Endometrial microvascular endothelial cells (primary cell): ENCODE data around the gene MTNR1B. TPM values are rescaled to one million over a fixed set of nuclear protein-coding genes. Genes with fewer than 3 reads are reported as not detected.

ENCODE experiments used
- in situ Hi-C: cut with HindIII; loops from 2 replicates; pipeline ENCODE4 v1.10.0; 2017; ENCODE audit warnings: low sequenced_read_pairs, low pct_unique_long_range_greater_than_20kb; ENCODE audit errors: inconsistent ontology term
- total RNA-seq: library from RNA; depleted of rRNA; stranded (reverse); fragments of >200 nt; gene quantifications from one replicate; pipeline ENCODE4 v1.2.3, GENCODE V29; 2015; ENCODE audit errors: inconsistent ontology term

Gene MTNR1B
- total RNA-seq, 1 donor from 2014 or later = not detected

DNA sequence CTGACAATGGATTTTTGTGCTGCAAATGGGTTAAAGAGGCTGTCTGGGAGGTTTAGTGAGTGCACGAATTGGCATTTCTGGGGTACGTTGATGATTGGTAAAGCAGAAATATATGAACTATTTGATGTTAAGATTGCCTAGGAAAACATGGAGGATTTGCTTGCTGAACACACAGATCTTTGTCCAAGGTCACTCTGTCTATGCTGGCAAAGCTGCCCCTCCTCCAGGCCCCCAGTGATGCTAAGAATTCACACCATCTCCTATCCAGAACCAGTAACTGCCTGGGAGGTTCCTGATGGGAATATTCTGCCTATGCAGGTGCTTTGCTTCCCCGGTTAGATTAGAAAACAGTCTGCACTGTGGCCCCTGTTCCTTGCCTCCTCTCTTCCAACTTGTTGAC lies 5.8 kb downstream of the MTNR1B start:
- in situ Hi-C loops = no loop called here

DNA sequence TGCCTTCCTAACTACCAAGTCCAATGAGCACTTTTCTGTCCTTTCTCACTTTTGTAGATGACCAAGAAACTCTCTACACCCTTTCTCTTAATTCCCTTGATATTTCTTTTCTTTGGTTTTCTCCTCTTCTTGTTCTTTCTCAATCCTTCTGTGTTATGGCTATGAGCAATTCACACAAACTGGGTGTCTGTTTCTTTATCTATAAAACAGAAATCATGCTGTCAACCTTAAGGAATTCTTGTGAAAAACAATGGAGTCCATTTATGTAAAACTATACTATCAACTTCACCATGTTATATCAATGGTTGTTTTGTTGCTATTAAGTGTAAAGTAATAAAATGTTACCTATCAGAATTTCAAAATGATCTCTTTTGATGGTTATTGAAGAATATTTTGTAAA lies 7.2 kb downstream of the MTNR1B start:
- in situ Hi-C loops = no loop called here

GRCh38 chr11:92977401-92977800 lies 8.0 kb downstream of the MTNR1B start:
- in situ Hi-C loops = no loop called here

DNA sequence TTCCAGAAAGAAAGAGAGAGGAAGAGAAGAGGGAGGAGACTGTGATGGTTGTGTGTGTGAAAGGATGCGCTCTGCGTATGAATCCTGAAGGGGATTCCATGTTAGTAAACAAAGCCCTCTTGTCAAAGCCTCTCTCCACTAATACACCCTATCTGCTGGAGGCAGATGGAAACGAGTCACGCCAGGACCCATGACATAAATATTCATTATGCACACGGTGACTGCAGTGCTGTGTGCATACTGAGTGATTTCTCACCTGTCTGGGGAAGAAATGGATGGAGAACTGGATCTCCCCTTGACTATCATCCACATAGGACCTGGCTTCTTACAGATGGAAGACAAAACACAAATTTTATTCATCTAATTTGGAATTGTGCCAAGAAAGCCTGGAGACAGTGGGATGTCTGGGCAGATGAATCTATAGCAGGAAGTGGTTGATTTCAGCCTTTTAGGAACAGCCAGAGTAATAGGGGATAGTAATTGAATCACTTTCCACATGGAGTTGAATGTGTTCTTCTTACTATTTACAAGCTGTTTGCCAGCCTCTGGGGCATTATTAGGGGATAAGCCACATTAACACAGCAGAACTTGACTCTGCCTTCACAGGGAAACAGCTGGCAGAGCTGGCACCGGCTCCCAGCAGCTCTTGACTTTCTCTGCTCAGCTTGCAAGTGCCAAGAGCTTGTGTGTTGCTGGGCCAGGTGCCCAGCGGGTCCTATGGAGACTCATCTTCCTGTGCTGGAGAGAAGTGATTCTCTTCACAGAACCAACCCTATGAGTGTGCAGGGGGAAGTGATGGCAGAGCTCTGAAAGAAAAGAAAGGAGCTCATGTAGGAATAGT lies 9.0 kb downstream of the MTNR1B start:
- in situ Hi-C loops = no loop called here

DNA sequence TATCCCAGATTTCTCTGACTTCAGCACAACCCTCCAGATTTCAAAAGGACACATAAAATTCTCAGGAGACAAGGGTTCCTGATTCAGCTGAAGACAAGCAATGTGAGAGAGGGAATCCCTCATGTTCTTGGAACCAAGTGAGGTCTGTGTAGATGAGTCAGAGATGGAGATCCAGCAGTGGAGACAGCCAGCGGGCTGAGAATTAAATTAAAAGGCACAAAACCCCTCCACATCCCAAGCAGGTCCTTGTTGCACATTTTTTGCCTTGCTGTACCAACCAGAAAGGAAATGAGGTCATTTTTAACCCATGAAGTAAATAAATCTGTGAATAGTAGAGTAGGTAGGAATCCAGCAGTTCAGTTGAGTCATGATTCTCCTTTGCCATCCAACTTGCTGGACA lies 9.7 kb downstream of the MTNR1B start:
- in situ Hi-C loops = no loop called here

DNA sequence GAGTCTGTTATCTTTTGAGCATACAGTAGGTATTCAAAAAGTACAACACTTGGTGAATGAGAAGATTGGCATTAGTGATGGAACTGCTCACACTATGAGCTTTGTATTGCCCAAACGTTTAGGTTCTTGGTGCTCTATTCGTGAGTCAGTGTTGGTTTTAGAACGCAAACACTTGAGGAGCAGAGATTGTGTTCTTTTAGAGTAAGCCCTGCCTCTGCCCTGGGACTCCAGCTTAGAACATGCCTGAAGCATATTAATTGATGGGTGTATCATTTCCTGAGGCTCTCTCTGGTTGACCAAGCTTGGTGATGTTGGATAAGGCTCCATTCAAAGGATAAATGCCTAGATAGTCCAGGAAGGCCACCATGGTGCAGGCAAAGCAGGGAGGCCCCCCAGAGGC lies 10.9 kb downstream of the MTNR1B start:
- in situ Hi-C loops = no loop called here

GRCh38 chr11:92981508-92982043 lies 12.1 kb downstream of the MTNR1B start:
- in situ Hi-C loops = no loop called here

DNA sequence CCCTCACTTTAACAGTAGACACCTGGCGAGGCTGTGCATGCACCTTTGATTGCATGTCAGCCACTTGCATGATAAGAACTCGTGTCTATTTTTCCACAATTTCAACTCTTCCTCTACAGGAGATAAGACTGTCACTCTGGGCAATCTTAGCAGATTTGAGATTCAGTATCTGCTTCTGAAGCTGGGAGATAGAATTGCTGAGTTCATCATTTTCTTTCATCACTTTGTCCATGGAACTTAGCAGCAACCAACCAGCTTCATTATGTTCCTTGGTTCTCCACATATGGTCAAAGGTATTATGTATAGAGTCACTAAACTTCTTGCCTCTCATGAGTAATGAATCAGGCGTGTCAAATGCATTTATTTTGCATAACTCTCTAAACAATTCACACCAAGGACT lies 17.1 kb downstream of the MTNR1B start:
- in situ Hi-C loops = no loop called here

DNA sequence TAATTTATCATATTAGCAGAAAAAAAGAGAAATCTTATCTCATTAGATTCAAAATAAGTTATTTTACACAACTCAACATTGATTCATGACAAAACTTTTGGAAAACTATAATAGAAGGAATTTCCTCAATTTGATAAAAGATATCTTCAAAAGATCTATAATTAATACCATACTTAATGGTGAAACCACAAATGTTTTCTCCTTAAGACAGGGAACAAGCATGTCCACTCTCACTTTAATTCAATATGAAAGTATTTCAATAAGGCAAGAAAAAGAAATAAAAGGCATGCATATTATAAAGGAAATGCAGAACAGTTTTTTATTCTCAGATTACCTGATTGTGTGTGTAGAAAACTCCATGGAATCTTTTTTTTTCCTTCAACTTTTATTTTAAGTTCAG lies 23.6 kb downstream of the MTNR1B start:
- in situ Hi-C loops = no loop called here

DNA sequence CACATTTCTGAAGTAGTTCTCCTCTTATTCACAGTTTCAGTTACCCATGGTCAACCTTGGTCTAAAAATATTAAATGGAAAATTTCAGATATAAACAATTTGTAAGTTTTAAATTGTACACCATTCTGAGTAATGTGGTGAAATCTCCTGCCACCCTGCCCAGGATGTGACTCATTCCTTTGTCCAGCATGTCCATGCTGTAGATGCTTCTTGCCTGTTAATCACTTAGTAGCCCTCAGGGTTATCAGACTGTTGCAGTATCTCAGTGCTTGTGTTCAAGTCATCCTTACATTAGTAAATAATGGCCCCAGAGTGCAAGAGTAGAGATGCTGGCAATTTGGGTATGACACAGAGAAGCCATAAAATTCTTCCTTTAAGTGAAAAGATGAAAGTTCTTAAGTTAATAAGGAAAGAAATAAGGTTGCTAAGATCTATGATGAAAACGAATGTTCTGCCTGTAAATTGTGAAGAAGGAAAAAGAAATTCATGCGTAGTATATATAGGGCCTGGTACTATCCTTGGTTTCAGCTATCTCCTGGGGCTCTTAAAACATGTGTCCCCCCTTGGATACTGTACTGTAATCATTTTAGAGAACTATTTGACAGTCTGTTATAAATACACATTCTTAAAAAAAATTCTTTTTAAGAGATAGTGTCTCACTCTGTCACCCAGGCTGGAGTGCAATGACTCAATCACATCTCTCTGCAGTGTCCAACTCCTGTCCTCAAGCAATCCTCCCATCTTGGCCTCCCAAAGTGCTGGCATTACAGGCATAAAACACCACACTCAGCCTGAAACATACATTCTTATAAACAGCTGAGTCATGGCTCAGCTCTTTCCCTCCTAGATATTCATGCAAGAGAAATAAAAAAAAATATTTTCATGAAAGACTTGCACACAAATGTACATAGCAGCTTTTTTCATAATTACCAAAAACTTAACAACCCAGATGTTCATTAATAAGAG lies 31.3 kb downstream of the MTNR1B start:
- in situ Hi-C loops = no loop called here

GRCh38 chr11:93001806-93002205 lies 32.4 kb downstream of the MTNR1B start:
- in situ Hi-C loops = no loop called here

GRCh38 chr11:93002380-93002779 lies 32.9 kb downstream of the MTNR1B start:
- in situ Hi-C loops = no loop called here

- in situ Hi-C loops = no loop called here
These were observed 35.8 kb downstream of the MTNR1B start for GRCh38 chr11:93005239-93005638.

- in situ Hi-C loops = no loop called here
These were observed 44.2 kb downstream of the MTNR1B start for GRCh38 chr11:93013646-93014045.

- in situ Hi-C loops = no loop called here
These were observed 47.1 kb downstream of the MTNR1B start for GRCh38 chr11:93016595-93016994.

- in situ Hi-C loops = no loop called here
These were observed 48.6 kb downstream of the MTNR1B start for GRCh38 chr11:93017821-93018690.

GRCh38 chr11:93020248-93021046 lies 51.0 kb downstream of the MTNR1B start:
- in situ Hi-C loops = no loop called here

- in situ Hi-C loops = no loop called here
These were observed 54.9 kb downstream of the MTNR1B start for GRCh38 chr11:93024369-93024768.
